Medulla oblongata (tissue), 1 donor: ENCODE data around the gene CAMK2D.

Experiments used
- DNase-seq: peaks from one replicate; pipeline ENCODE4 v3.0.0-alpha.2; 2015; ENCODE audit errors: extremely low spot score

CAMK2D gene

GRCh38 chr4:113566015-113566795 lies 195.3 kb downstream of the CAMK2D start:
- no peak for DNase-seq

- no peak for DNase-seq
These were observed 195.9 kb downstream of the CAMK2D start for GRCh38 chr4:113565702-113566012.

DNA sequence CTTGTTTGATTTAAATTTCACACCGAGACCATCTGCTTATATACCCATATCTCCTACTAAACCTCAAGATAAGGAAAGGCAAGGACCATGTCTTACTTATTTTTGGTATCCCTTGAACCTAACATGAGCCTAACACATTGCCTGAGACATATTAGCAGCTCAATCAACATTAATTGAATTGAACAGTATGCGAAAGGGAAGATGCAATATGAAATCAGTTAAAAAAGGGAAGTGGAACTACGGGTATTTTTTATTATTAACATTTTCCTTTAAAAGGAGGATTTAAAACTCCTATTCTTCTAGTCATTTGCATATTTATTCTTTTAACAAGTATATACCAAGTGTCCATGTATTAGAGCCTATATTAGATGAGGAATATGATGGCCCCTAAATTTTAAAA lies 197.0 kb downstream of the CAMK2D start:
- DNase-seq: no peak

- DNase-seq: no peak
These were observed 197.7 kb downstream of the CAMK2D start for GRCh38 chr4:113563691-113564378.

- no peak for DNase-seq
These were observed 199.8 kb downstream of the CAMK2D start for GRCh38 chr4:113561758-113562157.

GRCh38 chr4:113561092-113561491 lies 200.4 kb downstream of the CAMK2D start:
- no peak for DNase-seq

DNA sequence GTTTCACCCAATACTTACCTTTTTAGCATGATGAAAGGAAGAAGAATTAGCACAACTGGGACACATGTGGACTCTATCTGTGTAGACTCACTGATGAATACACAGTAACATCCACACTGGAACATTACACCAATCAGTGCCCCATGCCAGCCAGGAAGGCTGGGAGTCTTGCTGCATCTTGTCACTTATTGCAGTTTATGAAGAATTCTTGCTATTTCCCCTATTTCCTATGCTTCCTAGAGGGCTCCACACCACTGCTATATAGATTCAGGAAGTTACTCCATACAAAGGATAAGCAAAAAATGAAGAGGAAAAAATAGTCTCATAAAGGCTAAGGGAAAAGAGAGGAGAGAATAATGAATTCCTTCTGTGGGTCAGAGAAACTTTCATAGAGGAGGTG lies 201.0 kb downstream of the CAMK2D start:
- no peak for DNase-seq

- DNase-seq: no peak
These were observed 201.6 kb downstream of the CAMK2D start for GRCh38 chr4:113559947-113560346.

GRCh38 chr4:113556382-113557134 lies 205.0 kb downstream of the CAMK2D start:
- no peak for DNase-seq

GRCh38 chr4:113555868-113556267 lies 205.7 kb downstream of the CAMK2D start:
- peak; percentile 48 for DNase-seq

DNA sequence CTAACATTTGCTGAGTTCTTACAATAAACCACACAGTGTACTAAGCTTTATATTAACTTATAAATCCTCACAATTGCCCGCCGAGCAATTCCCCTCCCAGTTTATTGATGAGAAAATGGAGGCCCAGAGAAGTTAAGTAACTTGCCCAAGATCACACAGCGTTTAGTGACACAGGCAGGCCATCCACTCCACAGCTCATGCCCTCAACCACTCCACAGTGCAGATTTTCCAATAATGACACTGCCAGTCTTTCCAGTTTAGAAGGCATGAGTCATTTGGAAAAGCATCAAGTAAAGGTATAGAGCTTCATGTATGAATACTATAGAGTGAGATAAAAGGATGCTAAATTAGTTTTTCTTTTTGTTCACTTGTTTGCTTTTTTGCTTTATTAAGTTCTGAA lies 208.5 kb downstream of the CAMK2D start:
- no peak for DNase-seq

DNA sequence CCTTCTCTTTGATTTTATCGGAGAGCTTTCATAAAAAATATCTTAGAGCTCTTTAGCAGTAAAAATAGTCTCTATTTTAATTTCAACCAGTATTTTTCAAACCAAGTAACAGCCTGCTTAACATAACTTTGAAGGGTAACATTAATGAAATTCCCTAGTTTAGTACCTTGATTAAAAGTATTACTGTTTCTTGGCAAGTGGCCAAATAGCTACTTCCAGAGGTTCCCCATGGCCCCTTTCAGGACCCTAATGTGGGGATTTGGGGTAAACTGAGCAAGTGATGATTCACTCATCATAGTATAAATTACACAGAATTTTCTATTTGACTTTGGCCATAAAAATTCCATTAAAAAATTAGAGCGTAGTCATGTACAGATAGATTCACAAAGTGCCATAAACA lies 211.0 kb downstream of the CAMK2D start:
- no peak for DNase-seq

DNA sequence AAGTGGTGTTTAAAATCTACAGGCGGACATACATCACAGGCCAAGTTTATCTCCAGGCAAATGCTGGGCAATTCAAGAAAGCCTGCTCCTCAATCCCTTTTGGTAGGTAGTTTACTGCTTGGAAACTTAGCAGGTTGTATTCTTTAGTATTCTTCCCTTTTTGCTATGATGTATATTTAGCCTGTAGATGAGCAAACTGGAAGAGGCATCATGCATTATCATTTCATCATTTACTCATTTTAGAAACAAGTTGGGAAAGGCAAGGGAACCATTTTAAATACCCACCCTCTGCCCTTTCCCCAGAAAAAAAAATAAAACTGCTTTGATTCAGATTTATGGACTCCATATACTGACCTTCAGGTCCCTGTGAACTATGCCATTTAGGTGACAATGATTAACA lies 213.2 kb downstream of the CAMK2D start:
- DNase-seq: no peak

GRCh38 chr4:113547487-113548042 lies 214.0 kb downstream of the CAMK2D start:
- peak; percentile 93 for DNase-seq

GRCh38 chr4:113541933-113542332 lies 219.6 kb downstream of the CAMK2D start:
- no peak for DNase-seq

GRCh38 chr4:113540859-113541258 lies 220.7 kb downstream of the CAMK2D start:
- no peak for DNase-seq

DNA sequence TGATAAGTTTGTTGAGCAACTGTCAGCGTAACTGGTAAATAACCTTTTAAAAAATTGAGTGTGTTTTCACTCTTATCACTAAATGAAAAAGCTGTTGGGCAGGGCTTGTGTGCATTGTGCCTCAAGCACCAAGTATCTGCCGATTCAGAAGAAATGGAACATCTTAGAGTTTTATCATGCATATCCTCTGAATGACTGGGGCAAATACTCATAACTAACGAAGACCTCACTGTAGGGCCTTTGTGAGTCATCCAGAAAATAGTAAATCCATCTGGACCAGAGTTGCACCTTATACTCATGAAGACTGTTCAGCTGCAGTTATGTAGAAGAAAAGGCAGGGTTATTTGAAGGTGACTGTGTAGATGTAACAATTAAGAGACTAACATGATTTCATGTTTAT lies 222.1 kb downstream of the CAMK2D start:
- DNase-seq: no peak

DNA sequence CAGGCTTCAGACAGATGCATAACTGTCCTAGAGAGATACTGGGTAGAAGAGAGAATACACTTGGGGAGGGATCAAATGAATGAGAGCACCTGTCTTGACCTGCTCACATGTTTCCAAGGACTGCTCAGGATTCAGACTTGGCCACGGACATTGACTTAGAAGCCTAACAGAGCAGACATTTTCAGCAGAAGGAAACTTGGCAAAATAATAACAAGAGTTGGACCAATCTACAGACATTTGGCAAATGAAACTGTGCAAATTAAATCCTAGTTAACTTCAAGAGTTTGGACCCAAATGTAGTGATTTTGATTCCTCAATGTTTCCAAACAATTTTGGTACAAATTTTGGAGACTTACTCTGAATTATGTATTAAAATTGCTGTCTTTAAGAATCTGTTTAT lies 223.9 kb downstream of the CAMK2D start:
- peak; percentile 59 for DNase-seq

GRCh38 chr4:113537203-113537602 lies 224.3 kb downstream of the CAMK2D start:
- no peak for DNase-seq

DNA sequence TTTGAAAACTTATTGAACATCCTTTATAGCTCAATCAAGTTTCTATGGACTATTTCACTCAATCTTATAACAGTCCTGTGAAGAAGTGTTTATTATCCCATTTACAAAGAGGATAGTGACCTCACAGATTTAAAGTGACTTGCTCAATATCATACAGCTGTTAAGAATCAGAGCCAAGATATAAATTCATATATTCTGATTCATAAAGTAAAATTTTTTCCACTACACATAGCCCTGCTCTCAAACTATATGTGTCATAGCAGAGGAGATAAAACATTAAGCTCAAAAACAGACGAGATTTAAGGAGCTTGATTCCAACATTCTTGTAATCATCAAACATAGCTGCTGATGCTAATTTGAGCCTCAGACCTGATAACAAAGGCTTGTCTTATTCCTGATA lies 226.8 kb downstream of the CAMK2D start:
- no peak for DNase-seq

GRCh38 chr4:113531572-113531971 lies 230.0 kb downstream of the CAMK2D start:
- DNase-seq: no peak

DNA sequence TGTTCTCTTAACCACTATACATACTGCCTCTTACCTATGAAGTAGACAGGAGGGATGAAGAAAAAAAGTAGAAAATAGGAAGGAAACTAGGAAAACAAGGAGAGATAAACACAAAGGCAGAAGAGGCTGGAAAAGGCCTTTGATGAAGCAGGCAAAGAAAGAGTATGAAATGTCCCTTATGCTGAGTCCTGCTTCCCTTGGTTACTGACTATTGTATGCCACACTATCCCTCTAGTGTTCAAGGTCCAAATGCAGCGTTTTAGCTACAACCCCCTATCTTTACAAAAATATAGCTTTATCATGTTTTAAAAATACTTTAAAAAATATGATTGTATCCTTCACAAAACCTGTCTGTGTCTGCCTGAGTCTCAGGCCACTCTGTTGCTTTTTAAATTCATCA lies 233.1 kb downstream of the CAMK2D start:
- DNase-seq: no peak

DNA sequence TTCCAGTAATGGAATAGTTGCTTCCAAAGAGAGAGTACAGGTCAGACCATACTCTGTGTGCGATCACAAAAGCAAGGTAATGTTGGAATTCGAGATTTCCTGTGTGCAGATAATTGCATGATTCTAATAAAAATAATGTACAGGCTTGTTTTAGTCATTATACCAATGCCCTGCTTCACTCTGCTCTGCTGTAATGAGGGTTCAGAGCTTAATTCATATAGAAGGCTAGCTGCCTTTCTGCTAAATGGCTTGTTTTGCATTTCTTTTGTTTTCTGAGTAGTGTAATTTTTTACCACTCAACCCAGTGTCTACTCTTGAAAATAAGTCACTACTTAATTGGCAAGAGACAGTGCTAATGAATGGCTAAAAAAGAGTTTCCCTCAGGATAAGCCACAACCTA lies 236.0 kb downstream of the CAMK2D start:
- DNase-seq: no peak
